GM21447 (cell line): ENCODE measurements around the gene ITPRID1.

Source experiments
- ATAC-seq: cut with Tn5 transposase; IDR thresholded peaks from one replicate; pipeline ENCODE4 v1.9.1; 2021; ENCODE audit not compliant: unreplicated experiment

Gene ITPRID1

GRCh38 chr7:31692451-31692850 is 178.6 kb downstream of the ITPRID1 start:
- no peak for ATAC-seq

- no peak for ATAC-seq
These were observed 179.0 kb downstream of the ITPRID1 start for GRCh38 chr7:31692871-31693270.

- ATAC-seq, result no peak
These were observed 182.1 kb downstream of the ITPRID1 start for GRCh38 chr7:31695859-31696614.

- no peak for ATAC-seq
These were observed 185.2 kb downstream of the ITPRID1 start for GRCh38 chr7:31699050-31699449.

GRCh38 chr7:31702354-31702753 is 188.5 kb downstream of the ITPRID1 start:
- ATAC-seq, result no peak

GRCh38 chr7:31705377-31705776 is 191.5 kb downstream of the ITPRID1 start:
- no peak for ATAC-seq

- no peak for ATAC-seq
These were observed 193.2 kb downstream of the ITPRID1 start for GRCh38 chr7:31707089-31707488.
